Fibroblast of mammary gland (primary cell): ENCODE results near the gene RAB33B.
A peak's percentile ranks its signal among the peaks of the same experiment; 100 is the strongest.
"Not testable (repeated sequence)": the region's sequence is repeated elsewhere in the genome, so short reads cannot be mapped to it uniquely, and the experiment has no call there.

ENCODE experiments used
- DNase-seq: peaks from one replicate; pipeline ENCODE4 v3.0.0-alpha.2; 2010; ENCODE audit warnings: low read depth
- H3K4me3 ChIP-seq: 2 replicates; pipeline ENCODE4 v1.5.1; 2011; ENCODE audit warnings: low read depth, mild to moderate bottlenecking, low read length, moderate library complexity; ENCODE audit not compliant: control insufficient read depth
- CTCF ChIP-seq: conservative IDR thresholded peaks from 2 replicates; pipeline ENCODE4 v1.5.1; 2011; ENCODE audit warnings: low read depth, low read length, inconsistent platforms; ENCODE audit not compliant: control insufficient read depth, insufficient read depth

RAB33B gene

GRCh38 chr4:139465922-139466321 is 12.0 kb downstream of the RAB33B start:
- no peak overlapping the region for H3K4me3 ChIP-seq
- DNase-seq = peak; percentile 19
- no peak for TF ChIP-seq CTCF

DNA sequence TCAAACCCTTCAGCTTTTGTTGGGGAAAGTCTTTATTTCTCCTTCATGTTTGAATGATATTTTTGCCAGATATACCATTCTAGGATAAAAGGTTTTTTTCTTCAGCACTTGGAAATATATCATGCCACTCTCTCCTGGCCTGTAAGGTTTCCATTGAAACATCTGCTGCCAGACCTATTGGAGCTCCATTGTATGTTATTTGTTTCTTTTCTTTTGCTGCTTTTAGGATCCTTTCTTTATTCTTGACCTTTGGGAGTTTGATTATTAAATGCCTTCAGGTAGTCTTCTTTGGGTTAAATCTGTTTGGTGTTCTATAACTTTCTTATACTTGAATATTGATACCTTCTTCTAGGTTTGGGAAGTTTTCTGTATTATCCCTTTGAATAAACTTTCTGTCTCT is 14.8 kb downstream of the RAB33B start:
- not testable (repeated sequence) for DNase-seq, H3K4me3 ChIP-seq

DNA sequence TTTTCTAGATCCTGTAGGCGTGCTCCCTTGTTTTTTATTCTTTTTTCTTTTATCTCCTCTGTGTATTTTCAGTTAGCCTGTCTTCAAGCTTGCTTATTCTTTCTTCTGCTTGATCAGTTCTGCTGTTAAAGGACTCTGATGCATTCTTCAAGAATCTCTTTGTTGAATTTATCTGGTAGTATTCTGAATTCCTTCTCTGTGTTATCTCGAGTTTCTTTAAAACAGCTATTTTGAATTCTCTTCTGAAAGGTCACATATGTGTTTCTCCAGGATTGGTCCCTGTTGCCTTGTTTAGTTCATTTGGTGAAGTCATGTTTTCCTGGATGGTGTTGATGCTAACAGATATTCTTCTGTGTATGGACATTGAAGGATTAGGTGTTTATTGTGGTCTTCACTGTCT is 15.3 kb downstream of the RAB33B start:
- TF ChIP-seq CTCF = no peak
- DNase-seq = no peak
- no peak overlapping the region for H3K4me3 ChIP-seq

- H3K4me3 ChIP-seq = no peak overlapping the region
- TF ChIP-seq CTCF = no peak
- DNase-seq = no peak
Observed at GRCh38 chr4:139469869-139470268, 15.9 kb downstream of the RAB33B start.

DNA sequence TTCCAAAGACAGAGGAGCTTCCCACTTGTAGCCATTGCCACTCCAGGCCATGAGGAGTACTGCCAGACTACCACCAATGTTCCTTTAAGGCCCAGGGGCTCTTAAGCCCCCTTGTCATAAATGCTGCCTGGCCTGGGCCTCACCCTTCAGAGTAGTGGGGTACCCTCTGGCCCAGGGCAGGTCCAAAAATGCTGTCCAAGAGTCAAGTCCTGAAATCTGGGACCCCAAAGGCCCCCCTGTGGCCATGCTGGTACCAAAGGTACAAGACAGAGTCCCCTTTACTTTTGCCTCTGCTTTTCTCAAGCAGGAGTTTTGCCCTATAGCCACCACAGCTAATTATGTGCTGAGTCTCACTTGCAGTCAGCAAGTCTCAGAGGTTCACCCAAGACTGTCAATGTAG is 16.4 kb downstream of the RAB33B start:
- H3K4me3 ChIP-seq = no peak overlapping the region
- TF ChIP-seq CTCF = no peak
- DNase-seq = no peak

DNA sequence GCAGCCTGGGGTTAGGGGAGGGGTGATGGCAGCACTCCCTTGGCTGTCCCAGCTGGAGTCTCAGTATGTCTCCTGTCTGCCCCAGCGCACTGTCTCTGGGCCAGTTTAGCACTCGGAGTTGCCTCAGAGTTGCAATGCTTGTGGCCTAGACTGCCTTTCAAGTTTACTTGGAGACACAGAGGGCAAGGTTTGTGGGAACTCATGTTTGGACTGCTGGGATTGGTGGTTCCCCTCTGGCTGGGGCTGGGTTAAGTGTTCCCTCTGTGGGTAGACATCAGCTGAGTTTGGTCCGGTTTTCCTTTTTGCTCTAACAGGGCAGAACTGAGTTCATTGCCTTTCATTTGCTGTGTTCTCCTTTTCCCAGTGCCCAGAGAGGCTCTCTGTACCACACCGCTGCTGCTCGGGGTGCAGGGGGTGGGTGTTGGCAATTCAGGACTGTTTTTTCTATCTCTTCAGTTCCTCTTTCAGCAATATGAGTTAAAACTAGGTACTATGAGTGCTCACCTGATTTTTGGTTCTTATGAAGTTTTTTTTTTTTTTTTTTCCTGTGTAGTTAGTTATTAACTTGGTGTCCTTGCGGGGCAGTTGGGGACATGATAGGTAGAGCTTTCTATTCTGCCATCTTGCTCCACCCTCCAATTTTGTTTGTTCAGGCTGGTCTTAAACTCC is 17.2 kb downstream of the RAB33B start:
- TF ChIP-seq CTCF = no peak
- H3K4me3 ChIP-seq = no peak overlapping the region
- no peak for DNase-seq

DNA sequence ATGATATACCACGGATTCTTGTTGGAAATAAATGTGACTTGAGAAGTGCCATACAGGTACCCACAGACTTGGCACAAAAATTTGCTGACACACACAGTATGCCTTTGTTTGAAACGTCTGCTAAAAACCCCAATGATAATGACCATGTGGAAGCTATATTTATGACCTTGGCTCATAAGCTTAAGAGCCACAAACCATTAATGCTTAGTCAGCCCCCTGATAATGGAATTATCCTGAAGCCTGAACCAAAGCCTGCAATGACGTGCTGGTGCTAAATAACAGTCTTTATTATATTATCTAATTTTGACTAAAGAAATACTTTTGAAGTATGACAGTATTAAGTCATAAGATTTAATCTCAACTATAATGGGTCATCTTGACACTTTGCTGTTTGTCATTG is 18.9 kb downstream of the RAB33B start:
- no peak overlapping the region for H3K4me3 ChIP-seq
- TF ChIP-seq CTCF = no peak
- DNase-seq = no peak

DNA sequence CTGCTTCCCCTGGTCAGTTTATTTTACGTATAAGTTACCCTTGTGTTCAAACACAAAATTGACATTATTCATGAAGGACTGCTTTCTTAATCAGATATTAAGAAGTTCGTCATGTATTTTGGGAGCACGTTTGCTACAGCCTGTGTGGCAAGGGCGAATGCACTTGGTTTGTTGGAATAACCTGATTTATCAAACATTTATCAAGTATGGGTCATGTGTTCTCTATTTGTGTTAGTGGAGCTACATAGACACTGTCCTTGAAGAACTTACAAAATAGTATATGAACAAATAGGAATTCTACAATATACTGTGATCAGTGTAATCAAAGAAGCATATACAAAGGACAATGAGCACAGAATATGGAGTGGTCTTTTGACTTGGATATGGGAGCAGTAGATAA is 22.4 kb downstream of the RAB33B start:
- no peak for DNase-seq
- H3K4me3 ChIP-seq = no peak overlapping the region
- TF ChIP-seq CTCF = no peak
